Measurements from ENCODE around the gene CTNND1. TPM values are rescaled to one million over a fixed set of nuclear protein-coding genes. Genes with fewer than 3 reads are reported as not detected.

The CTNND1 gene
- total and polyA plus RNA-seq, 9 donors: 106 to 145 (median 126) TPM

DNA sequence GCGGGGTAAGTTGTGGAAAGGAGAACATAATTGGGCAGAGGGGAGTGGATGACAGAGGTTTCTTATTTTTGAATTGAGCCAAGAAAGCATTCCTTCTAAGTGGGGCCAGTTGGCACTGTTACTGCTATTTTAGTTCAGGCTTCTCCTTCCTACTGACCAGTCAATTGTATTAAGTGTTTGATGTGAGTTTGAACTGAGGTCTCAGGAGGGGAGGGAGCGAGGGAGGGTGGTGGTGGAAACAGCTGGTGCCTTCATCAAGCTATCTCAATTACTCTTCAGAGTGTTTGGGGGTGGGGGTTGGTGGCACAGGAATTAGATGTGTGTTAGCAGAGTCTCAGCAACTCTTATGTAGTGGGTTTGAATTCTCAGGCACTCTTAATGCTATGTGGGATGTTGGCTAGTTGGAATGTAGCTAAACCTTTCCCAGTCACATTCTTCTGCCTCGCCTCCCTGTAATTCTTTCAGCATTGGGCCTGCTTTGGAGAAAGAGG is 14.5 kb downstream of the CTNND1 start:
- H3K27ac ChIP-seq (ENCODE audit: low read length): peak overlapping the region; percentile 96
- no peaks in the 10 kb centered on the region for H3K27me3 ChIP-seq (ENCODE audit: control insufficient read depth, insufficient read depth, low read length)
- no peaks in the 10 kb centered on the region for H3K9me3 ChIP-seq (replicated peaks; ENCODE audit: control insufficient read depth, low read depth, low read length)
- H3K4me1 ChIP-seq (ENCODE audit: control insufficient read depth, insufficient read depth, low read length): peaks cover 54% of the 10 kb centered on the region
- WGBS (ENCODE audit: insufficient coverage): 0% methylated on average over 1 of the region's 3 CpGs
- no peaks in the 10 kb centered on the region for H3K36me3 ChIP-seq (ENCODE audit: control insufficient read depth, insufficient read depth, low read length)
- peak; percentile 72 for DNase-seq
- H3K4me3 ChIP-seq (ENCODE audit: low read length): no peak overlapping the region

DNA sequence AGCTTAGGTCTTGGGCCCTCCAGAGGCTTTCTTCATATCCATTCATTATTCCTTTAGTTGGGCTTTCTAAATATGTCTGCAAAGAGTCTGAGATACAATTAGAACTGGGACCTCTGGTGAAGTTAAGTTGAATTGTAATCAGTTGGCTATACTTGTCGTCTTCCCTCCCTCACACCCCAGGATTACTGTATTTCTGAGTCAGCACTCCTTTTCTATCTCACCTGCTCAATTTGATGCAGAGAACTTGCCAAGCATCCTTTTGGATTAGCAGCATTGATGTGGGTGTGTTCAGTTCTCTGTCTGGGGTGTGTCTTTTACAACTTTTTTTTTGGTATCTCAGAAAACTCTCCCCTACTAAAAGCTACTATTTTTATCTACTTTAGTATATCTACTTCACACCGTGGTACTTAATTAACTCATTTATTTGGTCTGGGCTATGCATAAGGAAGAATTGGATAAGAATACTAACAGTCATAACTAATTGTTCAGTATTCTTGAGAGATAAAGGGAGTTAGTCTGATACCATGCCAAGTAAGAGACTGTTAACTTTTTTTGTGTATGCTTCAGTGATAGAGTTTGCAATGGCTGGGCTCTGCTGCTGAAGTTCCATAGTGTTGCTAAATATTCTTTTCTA is 15.1 kb downstream of the CTNND1 start:
- Histone ChIP-seq H3K4me3 (ENCODE audit: low read length) (no peak overlapping the region), H3K4me1 (ENCODE audit: control insufficient read depth, insufficient read depth, low read length) (peaks cover 59% of the 10 kb centered on the region), H3K36me3 (ENCODE audit: control insufficient read depth, insufficient read depth, low read length) (peaks cover 4% of the 10 kb centered on the region), H3K9me3 (replicated peaks; ENCODE audit: control insufficient read depth, low read depth, low read length) (no peaks in the 10 kb centered on the region), H3K27me3 (ENCODE audit: control insufficient read depth, insufficient read depth, low read length) (no peaks in the 10 kb centered on the region), H3K27ac (ENCODE audit: low read length) (peak overlapping the region; percentile 96)
- WGBS (ENCODE audit: insufficient coverage): no CpG with 5 or more reads among the region's 2 CpGs
- no peak for DNase-seq

DNA sequence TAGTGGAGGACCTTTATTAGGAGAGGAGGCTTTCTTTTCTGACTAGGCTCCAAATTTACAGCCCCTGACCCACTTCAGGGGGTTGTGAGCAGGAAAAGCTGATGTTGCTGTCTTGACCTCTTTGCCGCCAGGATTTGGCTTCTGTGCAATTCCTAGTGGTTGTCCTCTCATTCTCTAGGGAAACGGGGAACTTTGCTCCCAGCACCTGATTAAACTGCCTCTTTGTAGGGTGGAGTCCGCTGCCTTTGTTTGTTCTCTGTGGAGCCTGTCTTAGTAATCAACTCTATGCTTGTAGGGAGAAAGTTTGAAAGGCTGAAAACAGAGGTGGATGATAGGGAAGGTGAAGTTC is 16.3 kb downstream of the CTNND1 start:
- Histone ChIP-seq H3K27ac (ENCODE audit: low read length) (peak overlapping the region; percentile 96), H3K27me3 (ENCODE audit: control insufficient read depth, insufficient read depth, low read length) (no peaks in the 10 kb centered on the region), H3K9me3 (replicated peaks; ENCODE audit: control insufficient read depth, low read depth, low read length) (no peaks in the 10 kb centered on the region), H3K4me3 (ENCODE audit: low read length) (no peak overlapping the region), H3K4me1 (ENCODE audit: control insufficient read depth, insufficient read depth, low read length) (peaks cover 61% of the 10 kb centered on the region), H3K36me3 (ENCODE audit: control insufficient read depth, insufficient read depth, low read length) (peaks cover 9% of the 10 kb centered on the region)
- no peak for DNase-seq
- WGBS (ENCODE audit: insufficient coverage): 17% methylated on average over 1 of the region's 3 CpGs

- 0% methylated on average over 5 of the region's 6 CpGs for WGBS (ENCODE audit: insufficient coverage)
- Histone ChIP-seq H3K27ac (ENCODE audit: low read length) (peak overlapping the region; percentile 96), H3K4me3 (ENCODE audit: low read length) (no peak overlapping the region), H3K36me3 (ENCODE audit: control insufficient read depth, insufficient read depth, low read length) (peaks cover 9% of the 10 kb centered on the region), H3K4me1 (ENCODE audit: control insufficient read depth, insufficient read depth, low read length) (peaks cover 61% of the 10 kb centered on the region), H3K27me3 (ENCODE audit: control insufficient read depth, insufficient read depth, low read length) (no peaks in the 10 kb centered on the region), H3K9me3 (replicated peaks; ENCODE audit: control insufficient read depth, low read depth, low read length) (no peaks in the 10 kb centered on the region)
- DNase-seq: peak; percentile 96
Observed at GRCh38 chr11:57778318-57779037, 16.9 kb downstream of the CTNND1 start.

DNA sequence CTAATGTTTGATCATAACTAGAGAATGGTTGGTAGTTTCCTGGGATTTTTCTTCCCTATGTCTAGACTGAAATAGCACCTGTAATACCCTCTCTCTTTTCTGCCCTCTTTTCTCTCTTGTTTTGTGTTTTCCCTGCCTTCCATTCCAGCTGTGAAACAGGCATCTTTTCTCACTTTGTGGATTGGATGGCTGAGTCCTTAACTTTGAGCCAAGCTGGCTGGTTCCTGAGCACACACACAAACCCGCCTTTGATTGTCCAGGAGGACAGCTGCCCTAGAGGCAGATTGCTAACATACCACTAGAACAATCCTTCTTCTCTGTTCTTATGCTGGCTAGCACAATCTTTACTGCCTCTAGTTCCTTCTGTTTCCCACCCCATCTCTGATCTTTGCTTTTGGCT is 17.7 kb downstream of the CTNND1 start:
- 33% methylated on average over 1 of the region's 1 CpG for WGBS (ENCODE audit: insufficient coverage)
- DNase-seq: peak; percentile 77
- Histone ChIP-seq H3K27ac (ENCODE audit: low read length) (peak overlapping the region; percentile 96), H3K4me1 (ENCODE audit: control insufficient read depth, insufficient read depth, low read length) (peaks cover 61% of the 10 kb centered on the region), H3K36me3 (ENCODE audit: control insufficient read depth, insufficient read depth, low read length) (peaks cover 9% of the 10 kb centered on the region), H3K27me3 (ENCODE audit: control insufficient read depth, insufficient read depth, low read length) (no peaks in the 10 kb centered on the region), H3K9me3 (replicated peaks; ENCODE audit: control insufficient read depth, low read depth, low read length) (no peaks in the 10 kb centered on the region), H3K4me3 (ENCODE audit: low read length) (no peak overlapping the region)

- DNase-seq: no peak
- no peaks in the 10 kb centered on the region for H3K27me3 ChIP-seq (ENCODE audit: control insufficient read depth, insufficient read depth, low read length)
- no CpG with 5 or more reads among the region's 3 CpGs for WGBS (ENCODE audit: insufficient coverage)
- no peaks in the 10 kb centered on the region for H3K9me3 ChIP-seq (replicated peaks; ENCODE audit: control insufficient read depth, low read depth, low read length)
- H3K36me3 ChIP-seq (ENCODE audit: control insufficient read depth, insufficient read depth, low read length): peaks cover 11% of the 10 kb centered on the region
- H3K27ac ChIP-seq (ENCODE audit: low read length): peak overlapping the region; percentile 8
- H3K4me1 ChIP-seq (ENCODE audit: control insufficient read depth, insufficient read depth, low read length): peaks cover 47% of the 10 kb centered on the region
- no peak overlapping the region for H3K4me3 ChIP-seq (ENCODE audit: low read length)
Observed at GRCh38 chr11:57781529-57781943, 19.9 kb downstream of the CTNND1 start.

GRCh38 chr11:57785072-57785471 is 23.5 kb downstream of the CTNND1 start:
- no peaks in the 10 kb centered on the region for H3K9me3 ChIP-seq (replicated peaks; ENCODE audit: control insufficient read depth, low read depth, low read length)
- DNase-seq: no peak
- H3K27me3 ChIP-seq (ENCODE audit: control insufficient read depth, insufficient read depth, low read length): no peaks in the 10 kb centered on the region
- no CpG with 5 or more reads among the region's 2 CpGs for WGBS (ENCODE audit: insufficient coverage)
- H3K36me3 ChIP-seq (ENCODE audit: control insufficient read depth, insufficient read depth, low read length): peaks cover 13% of the 10 kb centered on the region
- H3K4me1 ChIP-seq (ENCODE audit: control insufficient read depth, insufficient read depth, low read length): peaks cover 16% of the 10 kb centered on the region
- H3K27ac ChIP-seq (ENCODE audit: low read length): no peak overlapping the region
- no peak overlapping the region for H3K4me3 ChIP-seq (ENCODE audit: low read length)

DNA sequence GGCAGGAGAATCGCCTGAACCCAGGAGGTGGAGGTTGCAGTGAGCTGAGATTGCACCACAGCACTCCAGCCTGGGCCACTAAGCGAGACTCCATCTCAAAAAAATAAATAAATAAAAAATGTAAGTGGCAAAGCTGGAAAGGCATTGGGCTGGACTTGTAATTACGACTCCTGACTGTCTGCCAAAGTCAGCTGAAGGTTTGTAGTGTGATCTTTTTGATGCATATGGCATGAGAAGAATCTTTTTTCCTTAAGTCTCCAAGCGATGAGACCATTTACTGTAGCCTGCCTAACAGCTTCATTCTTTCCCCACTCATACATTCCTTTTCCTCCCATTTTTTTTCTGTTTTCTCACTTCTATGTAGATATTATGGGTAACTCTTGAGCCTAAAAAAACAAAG is 24.8 kb downstream of the CTNND1 start:
- Histone ChIP-seq H3K27ac (ENCODE audit: low read length) (no peak overlapping the region), H3K9me3 (replicated peaks; ENCODE audit: control insufficient read depth, low read depth, low read length) (no peaks in the 10 kb centered on the region), H3K36me3 (ENCODE audit: control insufficient read depth, insufficient read depth, low read length) (peaks cover 17% of the 10 kb centered on the region), H3K4me1 (ENCODE audit: control insufficient read depth, insufficient read depth, low read length) (peaks cover 7% of the 10 kb centered on the region), H3K4me3 (ENCODE audit: low read length) (no peak overlapping the region), H3K27me3 (ENCODE audit: control insufficient read depth, insufficient read depth, low read length) (no peaks in the 10 kb centered on the region)
- no CpG with 5 or more reads among the region's 4 CpGs for WGBS (ENCODE audit: insufficient coverage)
- no peak for DNase-seq

DNA sequence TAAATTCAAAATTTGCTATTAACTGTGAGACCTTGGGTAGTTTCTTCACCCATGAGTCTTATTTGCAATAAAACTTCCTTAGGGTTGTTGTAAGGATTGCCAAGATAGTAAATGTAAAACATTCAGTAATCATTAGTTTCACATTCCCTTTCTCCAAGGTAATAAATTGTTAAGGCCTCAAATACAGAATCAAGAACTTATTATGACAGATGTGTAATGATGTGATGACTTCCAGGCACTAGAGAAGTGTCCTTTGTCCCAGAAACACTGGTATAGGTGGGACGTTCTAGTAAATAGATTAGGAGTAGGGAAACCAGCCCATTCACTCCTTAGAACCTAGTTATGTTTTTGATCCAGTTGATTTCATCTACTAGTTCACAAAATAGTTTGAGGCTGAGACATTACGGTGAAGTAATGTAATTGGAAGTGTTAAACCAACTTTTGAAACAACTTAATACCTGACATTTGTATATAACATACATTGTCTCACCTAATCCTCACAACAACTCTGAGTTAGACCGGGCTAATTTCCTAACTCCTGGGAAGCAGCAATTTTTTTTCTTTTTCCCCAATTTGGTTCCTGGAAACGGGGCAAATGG is 25.5 kb downstream of the CTNND1 start:
- Histone ChIP-seq H3K4me3 (ENCODE audit: low read length) (no peak overlapping the region), H3K36me3 (ENCODE audit: control insufficient read depth, insufficient read depth, low read length) (peaks cover 19% of the 10 kb centered on the region), H3K4me1 (ENCODE audit: control insufficient read depth, insufficient read depth, low read length) (peaks cover 4% of the 10 kb centered on the region), H3K27ac (ENCODE audit: low read length) (no peak overlapping the region), H3K9me3 (replicated peaks; ENCODE audit: control insufficient read depth, low read depth, low read length) (no peaks in the 10 kb centered on the region), H3K27me3 (ENCODE audit: control insufficient read depth, insufficient read depth, low read length) (no peaks in the 10 kb centered on the region)
- no CpG with 5 or more reads among the region's 4 CpGs for WGBS (ENCODE audit: insufficient coverage)
- no peak for DNase-seq

DNA sequence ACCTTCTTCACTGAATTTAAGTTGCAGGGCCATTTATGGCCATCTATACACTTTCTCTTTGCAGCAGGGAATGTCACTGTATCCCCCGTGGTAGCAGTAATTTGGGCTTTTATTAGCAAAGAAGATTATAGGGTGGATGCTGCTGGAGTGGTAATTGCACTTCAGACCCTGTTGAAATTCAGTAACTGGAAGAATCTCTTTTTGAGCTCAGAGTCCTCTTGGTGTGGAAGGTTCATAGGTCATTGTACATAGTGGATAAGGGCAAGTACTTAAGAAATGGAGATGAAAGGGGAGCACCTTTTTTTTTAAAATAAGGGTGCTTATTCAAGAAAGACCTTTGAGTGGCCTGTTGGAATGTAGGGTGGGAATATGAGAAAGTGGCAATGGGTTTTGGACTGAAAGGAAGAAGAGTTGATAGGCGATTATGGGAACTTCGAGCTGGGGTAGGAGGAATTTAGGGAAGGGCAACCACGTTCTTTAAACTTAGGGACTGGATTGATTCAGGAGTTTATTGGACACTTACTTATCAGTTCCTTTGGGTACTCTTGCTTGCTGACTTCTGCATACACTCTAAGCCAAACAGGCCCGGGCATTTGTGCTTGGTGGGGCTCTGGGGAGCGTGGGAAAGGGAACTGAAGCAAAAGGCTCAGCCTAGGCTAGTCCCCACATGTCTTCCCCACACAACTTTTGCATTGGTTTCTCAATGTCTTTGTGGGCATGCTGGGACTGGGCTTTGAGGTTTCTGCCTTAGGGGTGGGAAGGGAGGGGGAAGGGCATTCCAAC is 26.5 kb downstream of the CTNND1 start:
- no peaks in the 10 kb centered on the region for H3K27me3 ChIP-seq (ENCODE audit: control insufficient read depth, insufficient read depth, low read length)
- no peak overlapping the region for H3K4me3 ChIP-seq (ENCODE audit: low read length)
- peaks cover 21% of the 10 kb centered on the region for H3K36me3 ChIP-seq (ENCODE audit: control insufficient read depth, insufficient read depth, low read length)
- H3K9me3 ChIP-seq (replicated peaks; ENCODE audit: control insufficient read depth, low read depth, low read length): no peaks in the 10 kb centered on the region
- WGBS (ENCODE audit: insufficient coverage): 61% methylated on average over 3 of the region's 6 CpGs
- peak; percentile 39 for DNase-seq
- no peak overlapping the region for H3K27ac ChIP-seq (ENCODE audit: low read length)
- peaks cover 9% of the 10 kb centered on the region for H3K4me1 ChIP-seq (ENCODE audit: control insufficient read depth, insufficient read depth, low read length)
